Pulmonary artery endothelial cell (primary cell): ENCODE data around the gene FOXD4L3. TPM values are rescaled to one million over a fixed set of nuclear protein-coding genes. Genes with fewer than 3 reads are reported as not detected.
"Not testable (repeated sequence)": the region's sequence is repeated elsewhere in the genome, so short reads cannot be mapped to it uniquely, and the experiment has no call there.

ENCODE experiments used
- DNase-seq: peaks from one replicate; pipeline ENCODE4 v3.0.0-alpha.2; 2011; ENCODE audit warnings: low read depth, low spot score
- total RNA-seq: library from RNA; depleted of rRNA; stranded (reverse); fragments of >200 nt; gene quantifications from 2 replicates; pipeline ENCODE4 v1.2.3, GENCODE V29; 2014

FOXD4L3 gene
- 0.07 TPM in 1 of 2 replicates, not detected in the other for total RNA-seq

DNA sequence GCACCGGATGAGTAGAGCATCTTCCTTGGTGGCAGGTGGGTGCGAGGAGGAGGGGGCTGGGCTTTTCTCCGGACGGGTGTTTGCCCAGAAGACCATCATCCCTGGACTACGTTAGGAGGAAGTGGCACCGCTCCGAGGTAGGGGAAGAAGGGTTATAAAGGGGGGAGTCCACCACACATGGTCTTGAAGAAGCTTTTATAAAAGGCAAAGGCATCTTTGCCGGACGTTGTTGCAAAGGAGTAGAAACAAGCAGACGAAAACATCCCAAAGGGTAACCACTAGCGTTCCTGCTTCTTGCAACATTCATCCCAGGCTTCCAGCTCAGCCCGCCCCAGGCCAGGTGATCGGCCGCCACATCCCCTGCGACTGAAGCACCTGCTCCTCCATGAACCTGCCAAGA, at the start of gene FOXD4L3:
FOXD4L3 (plus strand) TSS at position 301 of the 400 bp plus-strand sequence; CDS start at position 386, 85 bp downstream.
- DNase-seq, result not testable (repeated sequence)

DNA sequence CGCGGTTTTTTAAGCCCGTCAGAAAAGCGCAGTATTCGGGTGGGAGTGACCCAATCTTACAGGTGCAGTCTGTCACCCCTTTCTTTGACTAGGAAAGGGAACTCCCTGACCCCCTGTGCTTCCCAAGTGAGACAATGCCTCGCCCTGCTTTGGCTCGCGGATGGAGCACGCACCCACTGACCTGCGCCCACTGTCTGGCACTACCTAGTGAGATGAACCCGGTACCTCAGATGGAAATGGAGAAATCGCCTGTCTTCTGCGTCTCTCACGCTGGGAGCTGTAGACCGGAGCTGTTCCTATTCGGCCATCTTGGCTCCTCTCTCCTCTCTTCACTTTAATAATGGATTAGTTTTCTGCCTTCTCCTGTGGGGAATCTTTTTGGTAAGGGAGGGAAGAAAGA, 21.6 kb upstream of the FOXD4L3 start:
- DNase-seq, result not testable (repeated sequence)

- not testable (repeated sequence) for DNase-seq
Measured at GRCh38 chr9:68303771-68304170, 1.1 kb downstream of the FOXD4L3 start.

- not testable (repeated sequence) for DNase-seq
Measured at GRCh38 chr9:68304212-68304611, 1.5 kb downstream of the FOXD4L3 start.

- not testable (repeated sequence) for DNase-seq
Measured at GRCh38 chr9:68304777-68305176, 2.1 kb downstream of the FOXD4L3 start.

GRCh38 chr9:68305680-68306285, 3.1 kb downstream of the FOXD4L3 start:
- not testable (repeated sequence) for DNase-seq

GRCh38 chr9:68306391-68306964, 3.8 kb downstream of the FOXD4L3 start:
- DNase-seq, result not testable (repeated sequence)

GRCh38 chr9:68307127-68307526, 4.5 kb downstream of the FOXD4L3 start:
- not testable (repeated sequence) for DNase-seq

DNA sequence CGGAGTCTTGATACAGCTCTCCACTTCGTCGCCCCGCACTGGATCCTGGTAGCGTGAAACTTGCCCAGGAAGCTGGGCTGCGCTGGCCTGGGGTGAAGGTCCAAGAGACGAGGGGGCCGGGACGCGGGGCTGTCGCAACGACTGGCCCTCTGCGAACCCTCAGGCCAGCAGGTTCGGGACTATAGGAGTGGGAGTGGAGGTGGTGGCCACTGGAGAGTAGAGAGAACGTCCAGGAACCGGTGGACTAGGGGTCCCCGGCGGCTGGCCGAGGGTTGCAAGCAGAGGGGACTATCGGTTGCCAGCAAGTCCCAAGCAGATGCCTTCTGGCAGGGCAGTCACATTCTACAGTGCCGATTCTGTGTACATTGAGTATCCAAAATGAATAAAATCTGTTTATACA, 5.0 kb downstream of the FOXD4L3 start:
- DNase-seq, result not testable (repeated sequence)

GRCh38 chr9:68311208-68311607, 8.5 kb downstream of the FOXD4L3 start:
- DNase-seq, result not testable (repeated sequence)

DNA sequence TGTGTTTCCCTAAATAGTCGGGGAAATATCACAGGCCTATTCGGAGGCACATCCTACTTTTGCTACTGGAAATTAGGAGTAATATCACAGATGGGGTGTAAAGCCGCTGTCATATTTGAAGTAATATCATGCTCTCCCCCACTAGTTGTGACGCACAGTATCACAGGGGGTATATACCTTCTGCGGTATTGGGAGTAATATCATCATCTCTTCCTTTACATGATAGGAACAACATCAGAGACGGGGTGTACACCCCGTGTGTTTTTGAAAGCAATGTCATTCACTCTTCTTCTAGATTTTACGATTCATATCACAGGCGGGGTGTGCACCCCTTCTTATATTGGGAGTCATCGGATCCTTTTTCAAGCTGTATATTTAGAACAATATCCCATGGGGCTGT, 15.5 kb downstream of the FOXD4L3 start:
- not testable (repeated sequence) for DNase-seq

- not testable (repeated sequence) for DNase-seq
Measured at GRCh38 chr9:68323749-68324148, 21.1 kb downstream of the FOXD4L3 start.

DNA sequence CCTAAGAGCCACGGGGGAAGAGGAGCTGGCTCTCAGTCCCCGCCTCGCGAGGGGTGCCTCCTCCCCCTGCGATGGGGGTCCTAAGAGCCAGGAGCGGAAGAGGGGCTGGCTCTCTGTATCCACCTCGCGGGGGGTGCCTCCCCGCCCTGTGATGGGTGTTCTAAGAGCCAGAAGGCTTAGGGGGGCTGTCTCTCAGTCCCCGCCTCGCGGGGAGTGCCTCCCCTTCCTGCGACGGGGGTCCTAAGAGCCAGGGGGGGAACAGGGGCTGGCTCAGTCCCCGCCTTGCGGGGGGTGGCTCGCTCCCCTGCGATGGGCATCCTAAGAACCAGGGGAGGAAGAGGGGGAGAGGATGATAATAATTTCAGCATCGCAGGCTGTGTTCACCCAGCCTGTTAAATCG, 21.9 kb downstream of the FOXD4L3 start:
- DNase-seq, result not testable (repeated sequence)

GRCh38 chr9:68329106-68329505, 26.4 kb downstream of the FOXD4L3 start:
- DNase-seq, result not testable (repeated sequence)

DNA sequence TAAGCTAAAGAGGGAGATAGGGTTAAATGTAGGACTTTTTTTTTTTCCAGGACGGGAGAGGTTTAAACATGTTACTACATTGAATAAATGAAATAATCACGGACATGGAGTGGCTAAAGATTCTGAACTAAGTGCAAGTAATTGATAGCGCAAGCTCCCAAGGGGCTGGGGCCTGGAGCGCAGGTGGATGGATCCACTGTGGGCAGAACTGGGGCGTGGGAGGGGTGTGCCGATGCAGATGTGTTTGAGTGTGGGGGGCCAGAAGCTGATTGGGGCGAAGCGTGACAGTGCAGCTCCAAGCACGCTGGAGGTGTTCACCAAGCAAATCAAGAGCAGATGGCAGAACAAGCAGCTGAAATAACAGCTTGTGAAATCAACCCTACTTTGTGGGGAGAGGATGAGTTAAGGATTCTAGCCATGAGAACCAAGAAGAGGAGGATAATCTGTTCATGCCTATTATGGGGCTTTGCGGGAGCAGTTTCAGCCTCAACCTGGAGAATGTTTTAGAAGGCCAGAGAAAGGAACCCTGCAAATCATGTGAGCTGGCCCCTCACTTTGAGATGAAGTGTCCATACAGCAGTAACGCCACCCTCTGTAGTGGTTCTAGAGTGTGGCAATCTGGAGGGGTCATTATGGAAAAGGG, 28.0 kb downstream of the FOXD4L3 start:
- not testable (repeated sequence) for DNase-seq

DNA sequence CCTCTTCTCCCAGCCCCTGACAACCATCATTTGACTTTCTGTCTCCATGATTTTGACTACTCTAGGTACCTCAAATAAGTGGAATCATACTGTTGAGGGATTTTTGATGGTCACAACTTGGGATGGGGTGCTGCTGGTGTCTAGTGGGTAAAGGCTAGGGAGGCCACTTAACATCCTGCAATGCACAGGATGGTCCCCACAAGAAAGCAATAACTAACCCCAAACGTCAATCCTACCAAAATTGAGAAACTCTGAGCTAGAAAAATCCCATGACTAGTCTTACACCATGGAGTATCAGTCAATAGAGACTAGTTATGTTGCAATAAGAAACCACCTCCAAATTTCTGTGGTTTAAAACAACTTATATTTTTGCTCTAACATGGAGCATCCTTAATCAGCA, 29.5 kb downstream of the FOXD4L3 start:
- DNase-seq, result not testable (repeated sequence)

DNA sequence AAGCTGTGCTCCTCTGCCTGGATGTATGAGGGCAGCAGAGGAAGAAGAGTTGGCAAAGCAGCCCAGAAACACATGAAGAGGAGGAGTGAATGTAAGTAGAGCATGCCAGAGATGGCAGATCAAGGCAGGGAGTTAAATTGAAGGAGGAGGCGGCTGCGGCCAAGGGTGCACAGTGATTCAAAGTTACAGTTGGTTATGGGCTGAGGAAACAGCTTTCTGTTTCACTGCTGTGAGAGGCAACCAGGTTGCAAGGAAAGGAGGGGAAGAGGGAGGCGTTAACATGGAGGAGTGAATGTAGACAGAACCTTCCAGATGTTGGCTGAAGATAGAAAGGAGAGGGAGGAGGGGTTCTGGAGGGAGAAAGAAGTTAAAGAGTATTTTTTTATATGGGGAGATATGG, 33.3 kb downstream of the FOXD4L3 start:
- DNase-seq, result not testable (repeated sequence)

DNA sequence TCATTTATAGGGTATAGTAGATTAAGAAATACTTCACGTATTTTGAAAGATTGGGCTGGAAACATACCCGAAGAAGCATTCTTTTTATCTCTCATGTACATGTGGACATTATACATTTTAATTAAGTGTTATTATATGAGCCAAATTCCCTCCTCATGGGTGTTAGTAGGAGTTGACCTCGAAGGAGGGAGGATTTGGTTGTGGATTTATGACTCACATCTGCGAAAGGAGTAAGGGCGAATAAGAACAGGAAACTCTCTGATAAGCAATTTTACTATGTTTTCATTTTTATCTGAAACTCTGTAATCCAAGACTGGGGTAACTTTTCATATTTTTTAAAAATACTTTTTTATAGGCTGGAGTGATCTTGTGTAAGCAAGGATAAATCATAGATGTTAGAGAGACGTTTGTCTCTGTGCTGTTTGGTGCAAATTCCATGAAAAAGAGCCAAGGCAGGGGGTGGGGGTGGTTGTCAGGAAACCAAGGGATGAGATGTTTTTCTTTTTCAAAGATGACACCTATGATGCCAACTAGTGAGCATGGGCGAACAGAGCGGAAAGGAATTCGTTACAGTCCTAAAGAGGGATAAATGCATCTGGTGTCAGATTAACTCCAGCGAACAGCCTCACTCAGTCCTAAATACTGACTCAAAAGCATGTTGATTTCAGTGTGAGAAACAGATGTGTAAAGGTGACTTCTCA, 34.1 kb downstream of the FOXD4L3 start:
- DNase-seq, result not testable (repeated sequence)

DNA sequence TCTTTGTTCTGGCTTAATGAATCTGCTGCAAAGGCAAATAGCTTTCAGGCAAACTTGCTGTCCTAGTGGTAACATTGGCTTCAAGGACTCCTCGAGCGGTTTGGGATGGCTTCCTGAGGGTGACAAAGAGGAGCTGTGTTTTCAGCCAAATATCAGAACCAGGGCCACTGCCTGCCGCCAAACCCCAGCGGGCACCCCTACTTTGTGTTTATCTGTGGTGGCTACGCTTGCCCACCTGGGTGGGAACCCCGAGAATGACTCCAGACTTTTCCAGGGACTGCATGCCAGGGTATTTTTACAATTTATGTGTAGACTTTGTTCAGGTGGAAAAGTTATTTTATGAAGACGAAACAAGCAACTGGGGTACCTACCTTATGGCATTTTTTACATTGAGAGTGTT, 35.3 kb downstream of the FOXD4L3 start:
- DNase-seq, result not testable (repeated sequence)

DNA sequence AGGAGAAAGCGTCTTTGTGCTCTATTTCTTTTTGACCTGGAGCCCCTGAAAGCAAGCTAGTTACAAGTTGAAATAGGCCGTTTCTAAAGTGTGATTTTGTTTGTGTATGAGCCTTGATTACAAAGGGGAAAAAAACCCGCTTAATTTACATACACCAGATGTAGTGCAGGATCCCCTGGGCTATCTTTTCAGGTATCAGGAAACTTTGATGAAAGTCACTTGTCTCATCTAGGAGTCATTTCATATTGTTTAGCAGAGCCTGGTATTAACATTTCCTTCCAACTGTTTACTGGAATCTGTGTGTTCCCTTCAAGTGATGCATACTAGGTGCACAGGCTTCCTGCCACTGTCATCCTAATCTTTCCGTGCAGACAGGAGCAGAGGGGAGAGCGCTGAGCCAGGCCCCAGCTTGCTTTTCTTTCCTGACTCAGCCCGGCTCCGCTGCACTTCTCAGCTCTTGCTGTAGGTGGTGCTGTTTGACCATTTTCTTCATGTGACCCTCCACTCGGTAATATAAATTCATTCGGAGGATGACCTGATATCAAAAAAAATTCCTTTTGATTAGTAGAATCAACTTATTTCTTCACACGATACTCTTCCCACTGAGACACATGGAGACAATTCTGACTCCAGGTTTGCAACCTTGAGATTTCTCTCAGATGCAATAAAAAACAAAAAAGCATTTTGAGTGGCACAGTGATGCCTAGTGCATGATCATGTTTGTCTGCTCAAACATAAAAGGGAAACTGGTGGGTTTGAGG, 39.8 kb downstream of the FOXD4L3 start:
- DNase-seq, result not testable (repeated sequence)

DNA sequence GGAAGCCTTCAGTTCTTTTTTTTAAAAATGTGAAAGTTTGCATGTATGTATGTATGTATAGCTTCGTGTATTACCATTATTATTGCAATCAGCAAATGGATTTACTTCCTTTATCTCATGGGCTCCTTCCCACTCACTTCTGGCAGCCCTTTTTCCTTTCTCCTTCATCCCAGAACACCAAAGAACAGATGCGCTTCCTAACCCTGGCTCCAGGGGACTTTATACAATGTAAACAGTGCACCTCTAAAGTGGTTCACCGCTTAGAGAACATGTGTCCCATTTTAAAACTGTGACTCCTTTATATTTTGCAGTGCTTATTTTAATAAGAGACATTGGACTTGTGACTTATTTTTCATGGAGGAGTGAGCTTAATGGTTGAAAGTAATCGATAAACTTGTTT, 40.6 kb downstream of the FOXD4L3 start:
- not testable (repeated sequence) for DNase-seq
